SK-N-SH (cell line): ENCODE data around the gene GRAMD2A. TPM values are rescaled to one million over a fixed set of nuclear protein-coding genes. Genes with fewer than 3 reads are reported as not detected.

ENCODE experiments used
- CTCF ChIA-PET: fragments of 300-600, 350-600 bp; formaldehyde crosslinking; extraction: SDS; loops from one replicate; lab custom pipeline; 2021; lab: Yijun Ruan, JAX
- POLR2A ChIA-PET: fragments of 350-600 bp; sonication (Branson Sonifier 250); formaldehyde crosslinking; extraction: SDS; loops from one replicate; lab custom pipeline; 2020; ENCODE audit warnings: antibody characterized with exemption, inconsistent platforms; lab: Yijun Ruan, JAX
- DNase-seq: peaks from one replicate; pipeline ENCODE4 v3.0.0; 2012
- H2AFZ ChIP-seq: fragments of 200-600 bp; sonication (generic); 2 replicates; pipeline ENCODE4 v1.8.1; 2016; ENCODE audit warnings: antibody characterized with exemption, mild to moderate bottlenecking, low read depth
- H3F3A ChIP-seq: fragments of 200-600 bp; sonication (generic); replicated peaks from 2 replicates; pipeline ENCODE3; 2016; ENCODE audit warnings: antibody characterized with exemption, mild to moderate bottlenecking; ENCODE audit not compliant: insufficient read depth
- H3K27ac ChIP-seq, 2 experiments: fragments of 200-500 bp in 1 of 2; fragments of 200-600 bp in 1 of 2; sonication (Bioruptor generic) in 1 of 2; sonication (generic), shearing (Covaris generic) in 1 of 2; 2 replicates each; pipeline versions ENCODE4 v1.5.1 to v1.6.1; 2014 to 2016; ENCODE audit warnings: low read depth in 2 of 2, inconsistent platforms in 1 of 2, low read length in 1 of 2, mild to moderate bottlenecking in 1 of 2, mixed read lengths in 1 of 2
- H3K27me3 ChIP-seq: fragments of 200-600 bp; sonication (generic), shearing (Covaris generic); 2 replicates; pipeline ENCODE4 v1.6.1; 2016; ENCODE audit warnings: mixed run types; ENCODE audit not compliant: insufficient read depth
- H3K36me3 ChIP-seq, 2 experiments: fragments of 200-500 bp in 1 of 2; fragments of 200-600 bp in 1 of 2; sonication (Bioruptor generic) in 1 of 2; sonication (generic) in 1 of 2; replicated peaks in 1 of 2; 2 replicates each; pipeline versions ENCODE3 to v1.5.1; 2014 to 2016; ENCODE audit warnings: low read length in 1 of 2, mild to moderate bottlenecking in 1 of 2; ENCODE audit not compliant: insufficient read depth in 2 of 2, control insufficient read depth in 1 of 2
- H3K4me1 ChIP-seq, 2 experiments: fragments of 200-500 bp in 1 of 2; fragments of 200-600 bp in 1 of 2; sonication (Bioruptor generic) in 1 of 2; sonication (generic), shearing (Covaris generic) in 1 of 2; 2 replicates each; pipeline versions ENCODE4 v1.5.1 to v1.6.1; 2014 to 2016; ENCODE audit warnings: low read depth in 1 of 2, low read length in 1 of 2, mixed run types in 1 of 2; ENCODE audit not compliant: insufficient read depth in 2 of 2, control insufficient read depth in 1 of 2
- H3K4me2 ChIP-seq: fragments of 200-600 bp; sonication (generic), shearing (Covaris generic); 2 replicates; pipeline ENCODE4 v1.6.1; 2017; ENCODE audit warnings: mixed run types
- H3K4me3 ChIP-seq, 2 experiments: fragments of 200-500 bp in 1 of 2; fragments of 200-600 bp in 1 of 2; sonication (Bioruptor generic) in 1 of 2; sonication (generic), shearing (Covaris generic) in 1 of 2; 2 replicates each; pipeline versions ENCODE4 v1.5.1 to v1.8.1; 2014 to 2016; ENCODE audit warnings: low read depth in 2 of 2, inconsistent platforms in 1 of 2, low read length in 1 of 2, mild to moderate bottlenecking in 1 of 2, mixed read lengths in 1 of 2, moderate library complexity in 1 of 2
- H3K79me2 ChIP-seq: fragments of 200-600 bp; sonication (generic); 2 replicates; pipeline ENCODE4 v1.8.1; 2017; ENCODE audit warnings: mild to moderate bottlenecking; ENCODE audit not compliant: insufficient read depth
- H3K9ac ChIP-seq: fragments of 200-600 bp; sonication (generic); 2 replicates; pipeline ENCODE4 v1.6.1; 2017; ENCODE audit warnings: mixed run types
- H3K9me2 ChIP-seq: fragments of 200-600 bp; sonication (generic); 2 replicates; pipeline ENCODE4 v1.6.1; 2017; ENCODE audit warnings: mixed run types
- H3K9me3 ChIP-seq: fragments of 200-600 bp; sonication (generic); 2 replicates; pipeline ENCODE4 v1.6.1; 2017; ENCODE audit warnings: mixed run types, mild to moderate bottlenecking, moderate library complexity
- H4K20me1 ChIP-seq: fragments of 200-600 bp; sonication (generic); 2 replicates; pipeline ENCODE4 v1.6.1; 2017; ENCODE audit warnings: mild to moderate bottlenecking, mixed run types; ENCODE audit not compliant: insufficient read depth
- CHD2 ChIP-seq: fragments of 150-350 bp; IDR thresholded peaks from 2 replicates; pipeline ENCODE4 v1.6.1; 2018; ENCODE audit warnings: low read length; ENCODE audit not compliant: partially characterized antibody
- EP300 ChIP-seq, 2 experiments: IDR thresholded peaks; 2 replicates each; pipeline versions ENCODE4 v1.4.0 to v1.6.1; 2012; ENCODE audit warnings: borderline replicate concordance in 1 of 2, low read depth in 1 of 2, low read length in 1 of 2
- FOSL2 ChIP-seq: IDR thresholded peaks from 2 replicates; pipeline ENCODE4 v1.4.0; 2012; ENCODE audit warnings: low read depth, mild to moderate bottlenecking, moderate library complexity, borderline replicate concordance
- FOXJ3 ChIP-seq: sonication (generic); formaldehyde crosslinking; IDR thresholded peaks from 2 replicates; pipeline ENCODE4 v1.5.1; 2020; ENCODE audit warnings: mild to moderate bottlenecking, missing genetic modification reagents
- GATA2 ChIP-seq: sonication (generic); formaldehyde crosslinking; IDR thresholded peaks from 2 replicates; pipeline ENCODE4 v1.5.0; 2020; ENCODE audit warnings: mild to moderate bottlenecking, missing genetic modification reagents
- NRF1 ChIP-seq: IDR thresholded peaks from 2 replicates; pipeline ENCODE4 v1.6.1; 2012; ENCODE audit warnings: low read depth, mild to moderate bottlenecking, low read length
- RFX5 ChIP-seq: IDR thresholded peaks from 2 replicates; pipeline ENCODE4 v1.6.1; 2012; ENCODE audit warnings: mild to moderate bottlenecking, improper control_type of control experiment, low read length
- SIN3A ChIP-seq: IDR thresholded peaks from 2 replicates; pipeline ENCODE4 v1.6.1; 2012; ENCODE audit warnings: low read depth, mild to moderate bottlenecking, low read length, moderate library complexity, borderline replicate concordance
- TAF1 ChIP-seq: IDR thresholded peaks from 2 replicates; pipeline ENCODE4 v1.6.1; 2012; ENCODE audit warnings: low read depth, mild to moderate bottlenecking, low read length, moderate library complexity, borderline replicate concordance
- TCF12 ChIP-seq: IDR thresholded peaks from 2 replicates; pipeline ENCODE4 v1.4.0; 2012
- TEAD4 ChIP-seq: IDR thresholded peaks from 2 replicates; pipeline ENCODE4 v1.4.0; 2012; ENCODE audit warnings: mild to moderate bottlenecking, borderline replicate concordance; ENCODE audit not compliant: insufficient read depth
- WGBS: methylation state at CpG from one replicate; pipeline ENCODE4 v1.1.6; 2017; ENCODE audit warnings: low lambda C conversion rate; 5-methylcytosine and 5-hydroxymethylcytosine counted together
- polyA plus RNA-seq, 3 experiments: library from polyadenylated mRNA; depleted of rRNA; stranded (reverse); fragments of >200 nt; gene quantifications; 2 replicates each; pipeline ENCODE4 v1.2.3, GENCODE V29; 2012
- TF ChIP-seq, protein P1 (sequence below): IDR thresholded peaks from 2 replicates; pipeline ENCODE4; 2012
- TF ChIP-seq, protein P2 (sequence below): fragments of 150-350 bp; IDR thresholded peaks from 2 replicates; pipeline ENCODE4 v1.6.1; 2017; ENCODE audit warnings: antibody characterized with exemption, low read length, low read depth, borderline replicate concordance
- TF ChIP-seq, protein P3 (sequence below): IDR thresholded peaks from 2 replicates; pipeline ENCODE4 v1.4.0; 2012; ENCODE audit warnings: low read depth, borderline replicate concordance

Gene GRAMD2A
- polyA plus RNA-seq, 1 of the 3 experiments (the other 2 are of a cell fraction): 0.10 TPM

DNA sequence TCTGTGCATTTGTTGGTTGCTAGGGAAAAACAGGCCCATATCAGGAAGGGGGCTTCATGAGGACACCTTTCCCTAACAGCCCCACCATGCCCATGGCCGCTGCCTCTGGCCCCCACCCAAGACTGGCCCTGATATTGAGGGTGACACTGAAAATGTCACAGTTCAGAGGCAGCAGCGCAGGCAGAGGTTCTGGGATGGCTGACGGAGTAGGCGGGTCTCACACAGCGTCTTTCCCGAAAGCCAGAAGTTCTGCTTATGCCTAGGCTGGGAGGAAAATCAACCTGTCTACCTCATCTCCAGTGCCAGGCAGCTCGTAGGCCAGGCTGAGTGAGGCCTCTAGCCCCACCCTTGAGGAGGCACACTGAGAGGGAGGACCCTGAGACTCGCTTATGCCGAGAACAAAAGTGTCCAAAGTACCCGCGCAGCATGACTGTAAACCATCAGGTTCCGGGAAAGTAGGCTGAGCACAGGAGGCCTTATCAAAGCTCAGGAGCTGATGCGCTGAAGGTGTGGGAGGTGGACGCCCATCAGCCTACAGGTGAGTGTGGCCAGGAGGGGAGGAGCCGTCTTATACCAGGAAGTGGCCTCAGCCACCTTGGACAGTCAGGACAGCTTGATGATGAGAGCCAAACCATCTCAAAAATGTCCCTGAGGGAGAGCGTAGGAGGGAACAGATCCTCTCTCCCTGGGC is 27.5 kb downstream of the GRAMD2A start (continued):
- TF ChIP-seq TCF12 (no peak), NRF1 (no peak), FOXJ3 (CRISPR knock-in tag) (no peak), CHD2 (no peak), SIN3A (no peak), RFX5 (no peak), FOSL2 (no peak), TAF1 (no peak)
- TF ChIP-seq, protein P1, sequence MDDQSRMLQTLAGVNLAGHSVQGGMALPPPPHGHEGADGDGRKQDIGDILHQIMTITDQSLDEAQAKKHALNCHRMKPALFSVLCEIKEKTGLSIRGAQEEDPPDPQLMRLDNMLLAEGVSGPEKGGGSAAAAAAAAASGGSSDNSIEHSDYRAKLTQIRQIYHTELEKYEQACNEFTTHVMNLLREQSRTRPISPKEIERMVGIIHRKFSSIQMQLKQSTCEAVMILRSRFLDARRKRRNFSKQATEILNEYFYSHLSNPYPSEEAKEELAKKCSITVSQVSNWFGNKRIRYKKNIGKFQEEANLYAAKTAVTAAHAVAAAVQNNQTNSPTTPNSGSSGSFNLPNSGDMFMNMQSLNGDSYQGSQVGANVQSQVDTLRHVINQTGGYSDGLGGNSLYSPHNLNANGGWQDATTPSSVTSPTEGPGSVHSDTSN: no peak

DNA sequence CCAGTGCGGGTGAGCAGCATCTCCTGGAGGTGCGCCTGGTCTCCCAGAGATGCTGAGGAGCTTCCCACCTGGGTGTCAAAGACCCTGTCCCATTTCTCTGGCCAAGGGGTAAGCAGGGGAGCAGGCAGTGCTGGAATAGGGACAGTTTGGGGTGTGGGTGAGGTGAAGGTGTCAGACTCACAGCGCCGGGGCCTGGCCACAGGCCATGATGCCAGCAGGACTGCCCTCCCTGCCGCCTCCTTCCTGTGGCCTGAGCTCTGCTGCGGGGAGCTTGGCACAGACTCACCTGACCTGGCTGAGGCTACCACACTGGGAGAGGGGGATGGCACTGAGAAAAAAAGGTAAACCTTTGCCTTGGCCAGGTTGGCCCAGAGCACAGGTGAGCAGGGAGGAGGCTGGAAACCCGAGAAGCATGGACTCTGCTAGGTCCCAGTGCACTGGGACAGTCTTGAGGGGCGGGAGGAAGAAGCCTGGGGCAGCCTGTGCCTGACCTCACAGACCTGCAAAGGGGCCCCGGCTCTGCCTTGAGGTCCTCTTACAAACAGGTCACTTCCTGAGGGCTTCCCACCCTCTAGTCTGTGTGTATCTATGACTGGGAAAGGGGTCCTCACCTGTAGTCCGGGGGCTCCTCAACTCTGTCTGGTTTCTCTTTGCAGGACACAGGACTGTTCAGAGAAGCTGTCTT is 28.2 kb downstream of the GRAMD2A start:
- 55% methylated on average over 8 of the region's 10 CpGs for WGBS

More for the DNA sequence above, 28.2 kb downstream of the GRAMD2A start:
- Histone ChIP-seq H3K27ac (no peak overlapping the region), H2AFZ (no peak overlapping the region), H3K9ac (no peak overlapping the region), H3K4me2 (no peak overlapping the region), H4K20me1 (no peaks in the 10 kb centered on the region), H3K4me1 (peaks cover 0 to 6% of the 10 kb centered on the region in 2 experiments; a peak in 1 of 4 replicates), H3K27me3 (no peaks in the 10 kb centered on the region), H3K36me3 (no peaks in the 10 kb centered on the region), H3K79me2 (no peaks in the 10 kb centered on the region), H3K9me3 (no peaks in the 10 kb centered on the region), H3K4me3 (no peak overlapping the region), H3F3A (no peaks in the 10 kb centered on the region), H3K9me2 (no peaks in the 10 kb centered on the region)
- POLR2A ChIA-PET: no interaction called here
- TF ChIP-seq, protein P2, sequence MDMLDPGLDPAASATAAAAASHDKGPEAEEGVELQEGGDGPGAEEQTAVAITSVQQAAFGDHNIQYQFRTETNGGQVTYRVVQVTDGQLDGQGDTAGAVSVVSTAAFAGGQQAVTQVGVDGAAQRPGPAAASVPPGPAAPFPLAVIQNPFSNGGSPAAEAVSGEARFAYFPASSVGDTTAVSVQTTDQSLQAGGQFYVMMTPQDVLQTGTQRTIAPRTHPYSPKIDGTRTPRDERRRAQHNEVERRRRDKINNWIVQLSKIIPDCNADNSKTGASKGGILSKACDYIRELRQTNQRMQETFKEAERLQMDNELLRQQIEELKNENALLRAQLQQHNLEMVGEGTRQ: no peak
- TF ChIP-seq TAF1: no peak
- no peak for TF ChIP-seq TEAD4
- TF ChIP-seq, protein P3, sequence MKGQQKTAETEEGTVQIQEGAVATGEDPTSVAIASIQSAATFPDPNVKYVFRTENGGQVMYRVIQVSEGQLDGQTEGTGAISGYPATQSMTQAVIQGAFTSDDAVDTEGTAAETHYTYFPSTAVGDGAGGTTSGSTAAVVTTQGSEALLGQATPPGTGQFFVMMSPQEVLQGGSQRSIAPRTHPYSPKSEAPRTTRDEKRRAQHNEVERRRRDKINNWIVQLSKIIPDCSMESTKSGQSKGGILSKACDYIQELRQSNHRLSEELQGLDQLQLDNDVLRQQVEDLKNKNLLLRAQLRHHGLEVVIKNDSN: no peak
- TF ChIP-seq FOXJ3 (CRISPR knock-in tag): no peak
- no peak for TF ChIP-seq EP300 (IDR thresholded peaks at IDR 0.05; ENCODE audit: borderline replicate concordance in 1 of 2, low read depth in 1 of 2, low read length in 1 of 2)
- TF ChIP-seq GATA2 (CRISPR knock-in tag): no peak
- DNase-seq: no peak
- CTCF ChIA-PET: interaction anchor here (1.8 to 3.5 kb wide), 2 partner anchors 13 to 426 kb away, joined by 4 to 23 read pairs; no protein-coding TSS in a partner anchor
